ENCODE results near the gene TERT.
"Not testable (repeated sequence)": the region's sequence is repeated elsewhere in the genome, so short reads cannot be mapped to it uniquely, and the experiment has no call there.

The TERT gene

DNA sequence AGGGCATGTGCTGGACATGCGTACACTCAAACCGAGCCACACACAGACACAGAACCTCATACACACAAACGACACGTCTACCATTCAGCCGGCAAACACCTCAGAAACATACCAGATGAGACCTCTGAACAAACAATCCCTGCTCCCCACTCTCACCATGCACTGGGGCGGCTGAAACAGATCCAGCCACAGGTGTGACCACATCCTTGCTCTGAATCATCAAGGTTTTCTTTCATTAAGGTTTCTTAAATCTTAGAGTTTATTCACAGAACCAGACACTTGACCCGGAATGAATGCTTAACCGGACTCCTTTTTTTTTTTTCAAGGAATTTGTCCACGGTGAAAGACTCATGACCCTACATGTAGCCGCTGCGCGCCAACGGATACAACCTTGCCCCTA is 26.2 kb downstream of the TERT start:
- Histone ChIP-seq H3K27me3 (no peaks in the 10 kb centered on the region), H3K36me3 (no peaks in the 10 kb centered on the region), H3K4me3 (no peak overlapping the region), H3K27ac (no peak overlapping the region), H3K9me3 (peaks cover 0 to 16% (median under 1%) of the 10 kb centered on the region in 3 donors), H3K4me1 (no peaks in the 10 kb centered on the region)
- intact Hi-C loops (cut with DNase I; ENCODE audit: low total_unique reads): no loop called here
- no peak for DNase-seq
- TF ChIP-seq, protein P1, sequence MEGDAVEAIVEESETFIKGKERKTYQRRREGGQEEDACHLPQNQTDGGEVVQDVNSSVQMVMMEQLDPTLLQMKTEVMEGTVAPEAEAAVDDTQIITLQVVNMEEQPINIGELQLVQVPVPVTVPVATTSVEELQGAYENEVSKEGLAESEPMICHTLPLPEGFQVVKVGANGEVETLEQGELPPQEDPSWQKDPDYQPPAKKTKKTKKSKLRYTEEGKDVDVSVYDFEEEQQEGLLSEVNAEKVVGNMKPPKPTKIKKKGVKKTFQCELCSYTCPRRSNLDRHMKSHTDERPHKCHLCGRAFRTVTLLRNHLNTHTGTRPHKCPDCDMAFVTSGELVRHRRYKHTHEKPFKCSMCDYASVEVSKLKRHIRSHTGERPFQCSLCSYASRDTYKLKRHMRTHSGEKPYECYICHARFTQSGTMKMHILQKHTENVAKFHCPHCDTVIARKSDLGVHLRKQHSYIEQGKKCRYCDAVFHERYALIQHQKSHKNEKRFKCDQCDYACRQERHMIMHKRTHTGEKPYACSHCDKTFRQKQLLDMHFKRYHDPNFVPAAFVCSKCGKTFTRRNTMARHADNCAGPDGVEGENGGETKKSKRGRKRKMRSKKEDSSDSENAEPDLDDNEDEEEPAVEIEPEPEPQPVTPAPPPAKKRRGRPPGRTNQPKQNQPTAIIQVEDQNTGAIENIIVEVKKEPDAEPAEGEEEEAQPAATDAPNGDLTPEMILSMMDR (IDR thresholded peaks at IDR 0.05): no peak

DNA sequence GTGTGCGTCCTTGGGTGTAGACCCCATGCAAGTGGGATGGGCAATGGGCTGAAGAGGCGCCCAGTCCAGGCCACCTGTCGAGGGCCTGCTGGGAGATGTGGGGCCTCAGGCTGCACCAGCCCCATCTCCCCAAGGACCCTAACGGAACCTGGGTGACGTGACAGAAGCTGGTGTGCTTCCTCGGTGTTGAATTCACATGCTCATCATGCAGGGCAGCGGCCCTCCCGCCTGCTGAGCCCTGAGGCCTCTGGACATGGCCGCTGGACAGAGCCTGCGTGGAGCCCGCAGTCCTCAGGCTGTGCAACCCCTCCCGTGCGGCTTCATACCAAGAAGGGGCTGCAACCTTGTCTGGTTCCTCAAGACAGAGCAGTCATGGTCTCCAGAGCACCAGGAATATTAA is 26.8 kb downstream of the TERT start:
- H3K4me1 ChIP-seq: no peaks in the 10 kb centered on the region
- H3K27me3 ChIP-seq: no peaks in the 10 kb centered on the region
- TF ChIP-seq, protein P1 (IDR thresholded peaks at IDR 0.05): no peak
- no peaks in the 10 kb centered on the region for H3K36me3 ChIP-seq
- peaks cover 0 to 22% (median 7%) of the 10 kb centered on the region in 3 donors for H3K9me3 ChIP-seq
- H3K4me3 ChIP-seq: no peak overlapping the region
- H3K27ac ChIP-seq: no peak overlapping the region
- intact Hi-C loops (cut with DNase I; ENCODE audit: low total_unique reads): no loop called here
- DNase-seq: no peak

DNA sequence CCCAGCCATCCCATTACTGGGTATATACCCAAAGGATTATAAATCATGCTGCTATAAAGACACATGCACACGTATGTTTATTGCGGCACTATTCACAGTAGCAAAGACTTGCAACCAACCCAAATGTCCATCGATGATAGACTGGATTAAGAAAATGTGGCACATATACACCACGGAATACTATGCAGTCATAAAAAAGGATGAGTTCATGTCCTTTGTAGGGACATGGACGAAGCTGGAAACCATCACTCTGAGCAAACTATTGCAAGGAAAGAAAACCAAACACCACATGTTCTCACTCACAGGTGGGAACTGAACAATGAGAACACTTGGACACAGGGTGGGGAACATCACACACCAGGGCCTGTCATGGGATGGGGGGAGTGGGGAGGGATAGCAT is 27.4 kb downstream of the TERT start:
- H3K4me1 ChIP-seq; DNase-seq; H3K4me3 ChIP-seq; H3K27me3 ChIP-seq; intact Hi-C loops (cut with DNase I; ENCODE audit: low total_unique reads); H3K36me3 ChIP-seq; H3K27ac ChIP-seq: not testable (repeated sequence)
- H3K9me3 ChIP-seq: peaks cover 0 to 28% (median 13%) of the 10 kb centered on the region in 3 donors

DNA sequence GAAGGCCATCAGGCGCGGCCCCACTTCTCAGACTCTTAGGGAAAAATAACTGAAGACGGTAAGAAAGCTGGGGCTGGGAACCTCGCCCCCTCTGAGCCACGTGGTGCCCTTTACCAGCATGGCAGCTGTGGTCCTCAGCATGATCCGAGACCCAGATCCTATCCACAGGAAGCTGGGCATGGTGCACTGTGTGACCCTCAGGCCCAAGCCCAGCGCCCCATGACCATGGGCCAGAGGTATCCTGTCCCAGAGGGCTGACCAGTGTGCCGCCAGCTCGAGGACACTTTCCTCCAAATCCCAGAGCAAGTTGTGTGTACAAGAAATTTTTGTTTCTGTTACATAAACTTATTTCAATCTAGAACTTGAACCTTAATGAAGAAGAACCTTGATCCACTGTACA is 28.1 kb downstream of the TERT start:
- TF ChIP-seq, protein P1 (IDR thresholded peaks at IDR 0.05): no peak
- H3K27me3 ChIP-seq: no peaks in the 10 kb centered on the region
- H3K27ac ChIP-seq: no peak overlapping the region
- H3K9me3 ChIP-seq: peaks cover 0 to 34% (median 16%) of the 10 kb centered on the region in 3 donors
- no peak for DNase-seq
- H3K36me3 ChIP-seq: no peaks in the 10 kb centered on the region
- H3K4me1 ChIP-seq: no peaks in the 10 kb centered on the region
- intact Hi-C loops (cut with DNase I; ENCODE audit: low total_unique reads): no loop called here
- no peak overlapping the region for H3K4me3 ChIP-seq

DNA sequence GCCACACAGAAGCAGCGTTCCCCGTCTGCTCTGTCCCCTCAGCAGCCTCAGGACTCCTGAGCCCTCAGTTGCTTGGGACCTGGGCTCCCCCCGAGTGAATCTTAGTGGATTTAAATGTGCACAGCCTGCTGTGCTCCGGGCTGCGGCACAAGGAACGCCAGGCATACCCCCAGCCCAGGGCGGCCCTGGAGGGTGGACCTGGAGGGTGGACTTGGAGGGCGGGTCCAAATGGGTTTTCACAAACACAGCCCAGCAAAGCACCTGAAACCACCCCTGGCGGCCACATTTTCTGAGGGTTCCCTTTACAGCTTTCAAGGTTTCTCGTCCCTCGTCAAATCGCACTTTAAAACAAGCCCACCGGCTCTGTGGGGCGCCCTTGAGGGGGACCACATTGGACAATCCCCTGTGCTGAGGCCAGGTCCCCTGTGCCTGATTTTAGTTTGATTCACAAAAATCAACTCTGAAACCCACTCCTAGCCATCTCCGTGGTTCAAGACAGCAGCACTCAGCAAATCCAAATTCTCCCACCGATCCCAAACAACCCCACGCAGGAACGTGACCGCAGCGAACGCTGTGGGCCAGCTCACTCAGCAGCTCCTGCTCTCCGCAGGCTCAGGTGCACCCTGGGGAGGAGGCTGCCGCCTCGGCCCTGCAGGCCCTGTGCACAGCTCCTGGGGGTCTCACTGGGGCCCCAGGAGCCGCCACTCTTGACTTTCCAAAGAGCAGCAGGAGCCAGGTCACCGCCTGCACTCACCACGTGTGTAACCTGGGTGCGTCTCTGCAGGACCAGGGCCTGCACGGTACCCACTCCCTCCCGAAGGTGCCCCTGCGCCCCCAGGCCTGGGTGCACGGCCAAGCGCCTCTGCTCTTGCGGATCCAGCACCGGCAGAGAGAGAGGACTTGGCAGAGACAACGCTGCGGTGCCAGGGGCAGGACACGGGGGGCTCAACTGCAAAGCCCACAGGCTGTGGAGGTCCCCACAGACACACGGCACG is 29.1 kb downstream of the TERT start:
- TF ChIP-seq, protein P1 (IDR thresholded peaks at IDR 0.05): no peak
- H3K4me1 ChIP-seq: no peaks in the 10 kb centered on the region

DNA sequence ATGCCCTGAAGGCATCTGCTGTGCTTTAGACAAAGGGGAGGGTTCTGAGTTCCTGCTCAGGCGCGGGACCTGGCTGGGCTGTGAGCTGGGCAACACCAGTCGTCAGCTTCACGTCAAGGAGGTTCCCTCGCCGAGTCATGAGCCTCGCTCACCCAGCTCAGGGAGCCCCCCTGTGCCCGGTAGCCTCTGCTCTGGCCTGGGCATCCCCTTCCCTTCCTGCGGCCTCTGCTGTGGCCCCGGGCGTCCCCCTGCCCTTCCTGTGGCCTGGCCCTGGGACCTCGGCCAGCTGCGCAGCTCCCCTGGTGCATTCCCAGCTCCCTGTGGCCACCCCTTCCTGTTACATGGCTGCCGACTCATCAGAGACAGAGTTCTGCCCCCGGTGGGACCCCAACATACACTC is 29.8 kb downstream of the TERT start:
- Histone ChIP-seq H3K9me3 (peaks cover 0 to 50% (median 16%) of the 10 kb centered on the region in 3 donors), H3K27me3 (no peaks in the 10 kb centered on the region), H3K27ac (no peak overlapping the region), H3K4me1 (no peaks in the 10 kb centered on the region), H3K4me3 (no peak overlapping the region), H3K36me3 (no peaks in the 10 kb centered on the region)
- no peak for DNase-seq
- intact Hi-C loops (cut with DNase I; ENCODE audit: low total_unique reads): no loop called here
- TF ChIP-seq, protein P1 (IDR thresholded peaks at IDR 0.05): no peak

More for the DNA sequence above, 29.1 kb downstream of the TERT start:
- DNase-seq: no peak
- no peaks in the 10 kb centered on the region for H3K36me3 ChIP-seq
- no peaks in the 10 kb centered on the region for H3K27me3 ChIP-seq
- intact Hi-C loops (cut with DNase I; ENCODE audit: low total_unique reads): no loop called here
- H3K4me3 ChIP-seq: no peak overlapping the region
- H3K27ac ChIP-seq: no peak overlapping the region
- H3K9me3 ChIP-seq: peaks cover 0 to 44% (median 16%) of the 10 kb centered on the region in 3 donors
